HEK293T (cell line): Measurements from ENCODE around the gene ECI2.

ENCODE experiments used
- CTCF ChIA-PET: fragments of 350-600 bp; formaldehyde crosslinking; extraction: SDS; loops from one replicate; lab custom pipeline; 2021; ENCODE audit warnings: antibody characterized with exemption, inconsistent platforms; lab: Yijun Ruan, JAX
- POLR2A ChIA-PET: fragments of 350-600 bp; formaldehyde crosslinking; extraction: SDS; loops from one replicate; lab custom pipeline; 2020; ENCODE audit warnings: antibody characterized with exemption, inconsistent platforms; lab: Yijun Ruan, JAX
- DNase-seq: peaks from one replicate; pipeline ENCODE4 v3.0.0; 2012; ENCODE audit warnings: mixed read lengths; ENCODE audit errors: extremely low spot score
- ARNT ChIP-seq: fragments of 450-650 bp; IDR thresholded peaks from 2 replicates; pipeline ENCODE4 v1.6.1; 2017; ENCODE audit warnings: mild to moderate bottlenecking
- BHLHE40 ChIP-seq: fragments of 450-650 bp; IDR thresholded peaks from 2 replicates; pipeline ENCODE4 v1.6.1; 2016; ENCODE audit warnings: mild to moderate bottlenecking, moderate library complexity, borderline replicate concordance
- CTBP1 ChIP-seq: fragments of 450-650 bp; IDR thresholded peaks from 2 replicates; pipeline ENCODE4 v1.6.1; 2016; ENCODE audit warnings: borderline replicate concordance
- ELF4 ChIP-seq: fragments of 450-650 bp; IDR thresholded peaks from 2 replicates; pipeline ENCODE4 v1.6.1; 2017; ENCODE audit warnings: antibody characterized with exemption
- FOXA1 ChIP-seq: fragments of 450-650 bp; IDR thresholded peaks from 2 replicates; pipeline ENCODE4 v1.6.1; 2016; ENCODE audit warnings: mild to moderate bottlenecking
- FOXK2 ChIP-seq: fragments of 450-650 bp; IDR thresholded peaks from 2 replicates; pipeline ENCODE4 v1.6.1; 2016; ENCODE audit warnings: mild to moderate bottlenecking
- FOXM1 ChIP-seq: fragments of 450-650 bp; IDR thresholded peaks from 2 replicates; pipeline ENCODE4 v1.6.1; 2017; ENCODE audit warnings: mild to moderate bottlenecking, borderline replicate concordance
- HDGF ChIP-seq: fragments of 450-650 bp; IDR thresholded peaks from 2 replicates; pipeline ENCODE4 v1.6.1; 2017; ENCODE audit warnings: antibody characterized with exemption, borderline replicate concordance
- LEF1 ChIP-seq: fragments of 450-650 bp; IDR thresholded peaks from 2 replicates; pipeline ENCODE4 v1.6.1; 2017; ENCODE audit warnings: mild to moderate bottlenecking, borderline replicate concordance
- NFRKB ChIP-seq: fragments of 450-650 bp; IDR thresholded peaks from 2 replicates; pipeline ENCODE4 v1.6.1; 2016; ENCODE audit warnings: mild to moderate bottlenecking, moderate library complexity
- SP1 ChIP-seq: fragments of 450-650 bp; IDR thresholded peaks from 2 replicates; pipeline ENCODE4 v1.6.1; 2017
- SUZ12 ChIP-seq: fragments of 450-650 bp; IDR thresholded peaks from 2 replicates; pipeline ENCODE4 v1.6.1; 2016; ENCODE audit warnings: mild to moderate bottlenecking
- TARDBP ChIP-seq: fragments of 450-650 bp; IDR thresholded peaks from 2 replicates; pipeline ENCODE4 v1.6.1; 2016
- ZNF384 ChIP-seq: fragments of 450-650 bp; IDR thresholded peaks from 2 replicates; pipeline ENCODE4 v1.6.1; 2016

Gene ECI2

GRCh38 chr6:4067673-4068072 is 67.7 kb downstream of the ECI2 start:
- TF ChIP-seq BHLHE40 (no peak), FOXM1 (no peak), FOXA1 (no peak), NFRKB (no peak), FOXK2 (no peak), HDGF (no peak), LEF1 (no peak), SP1 (no peak), SUZ12 (no peak), TARDBP (no peak), CTBP1 (no peak)
- DNase-seq, result no peak
- POLR2A ChIA-PET, result no interaction called here
- CTCF ChIA-PET, result no interaction called here

DNA sequence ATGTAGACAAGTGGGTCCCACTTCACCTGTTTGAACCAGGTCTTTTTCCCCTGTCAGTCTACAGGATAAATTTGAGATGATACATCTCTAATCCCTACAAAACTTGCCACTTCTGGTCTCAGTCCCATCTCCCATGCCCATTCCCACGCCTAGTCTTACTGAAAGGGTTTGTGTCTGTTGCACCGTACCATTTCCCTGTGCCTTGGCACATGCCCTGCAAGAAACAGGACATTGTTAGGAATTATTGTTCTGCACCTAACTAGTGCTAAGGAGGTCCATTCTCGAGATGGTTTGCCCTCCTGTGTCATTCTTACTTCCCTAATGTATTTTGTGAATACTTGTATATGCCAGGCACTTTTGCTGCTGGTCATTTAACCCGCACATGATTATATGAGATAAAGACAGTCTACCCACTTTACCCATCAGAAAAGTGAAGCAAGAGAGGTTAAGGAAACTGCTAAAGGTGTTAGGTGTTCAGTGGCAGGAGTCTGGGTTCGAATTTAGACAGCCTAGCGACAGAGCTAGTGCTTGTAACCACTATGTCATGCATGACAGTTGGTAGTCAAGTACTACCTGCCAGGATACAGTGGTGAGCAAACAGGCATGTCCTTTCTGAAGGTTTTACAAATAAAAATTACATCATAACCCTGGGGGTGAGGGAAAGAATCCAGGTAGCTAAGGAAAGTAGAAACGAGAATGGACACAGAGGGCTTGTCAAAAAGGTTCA is 69.2 kb downstream of the ECI2 start:
- DNase-seq, result no peak
- ChIA-PET CTCF (interaction anchor here (0.6 kb wide), 1 partner anchor 41 kb away, joined by 3 read pairs; no protein-coding TSS in a partner anchor), POLR2A (interaction anchor here (0.8 kb wide), 1 partner anchor 90 kb away, joined by 3 read pairs; no protein-coding TSS in a partner anchor)
- TF ChIP-seq SUZ12, result no peak
- no peak for TF ChIP-seq ELF4
- no peak for TF ChIP-seq ZNF384
- no peak for TF ChIP-seq BHLHE40
- TF ChIP-seq FOXA1, result no peak
- no peak for TF ChIP-seq ARNT
- TF ChIP-seq FOXM1, result no peak
- no peak for TF ChIP-seq CTBP1
- no peak for TF ChIP-seq HDGF
